Measurements from ENCODE around the gene DUSP21. TPM values are rescaled to one million over a fixed set of nuclear protein-coding genes. Genes with fewer than 3 reads are reported as not detected.
"Not testable (repeated sequence)": the region's sequence is repeated elsewhere in the genome, so short reads cannot be mapped to it uniquely, and the experiment has no call there.

DUSP21 gene
- not detected for total RNA-seq

GRCh38 chrX:44843753-44844152 is at the start of gene DUSP21:
Gene DUSP21 (plus strand): TSS chrX:44844021. CDS start chrX:44844133, 112 bp downstream.
- H3K36me3 Mint-ChIP-seq: no peaks in the 10 kb centered on the region
- H3K4me3 Mint-ChIP-seq: no peak within 1 kb of the TSS
- no peak within 1 kb of the TSS for H3K27ac Mint-ChIP-seq
- no peaks in the 10 kb centered on the region for H3K9me3 Mint-ChIP-seq
- H3K27me3 Mint-ChIP-seq: no peaks in the 10 kb centered on the region
- ATAC-seq: no peak
- no peak for DNase-seq (ENCODE audit: low spot score)
- H3K4me1 Mint-ChIP-seq (ENCODE audit: low read depth in 2 of 2): no peaks in the 10 kb centered on the region

GRCh38 chrX:44795945-44796450 is 47.8 kb upstream of the DUSP21 start:
- H3K36me3 Mint-ChIP-seq: no peaks in the 10 kb centered on the region
- H3K27ac Mint-ChIP-seq: no peak overlapping the region
- H3K4me1 Mint-ChIP-seq (ENCODE audit: low read depth in 2 of 2): peaks cover 0 to 4% of the 10 kb centered on the region in 2 donors
- no peak overlapping the region for H3K4me3 Mint-ChIP-seq
- no peak for DNase-seq (ENCODE audit: low spot score)
- peaks cover 0 to 6% of the 10 kb centered on the region in 2 donors for H3K27me3 Mint-ChIP-seq
- no peak for ATAC-seq
- no peaks in the 10 kb centered on the region for H3K9me3 Mint-ChIP-seq

GRCh38 chrX:44802613-44803012 is 41.2 kb upstream of the DUSP21 start:
- ATAC-seq (no peak), DNase-seq (ENCODE audit: low spot score) (no peak)
- Mint-ChIP-seq H3K36me3 (no peaks in the 10 kb centered on the region), H3K9me3 (no peaks in the 10 kb centered on the region), H3K27me3 (no peaks in the 10 kb centered on the region), H3K4me1 (ENCODE audit: low read depth in 2 of 2) (no peaks in the 10 kb centered on the region), H3K4me3 (no peak overlapping the region), H3K27ac (no peak overlapping the region)

GRCh38 chrX:44815681-44816080 is 28.1 kb upstream of the DUSP21 start:
- Mint-ChIP-seq H3K9me3 (no peaks in the 10 kb centered on the region), H3K4me1 (ENCODE audit: low read depth in 2 of 2) (no peaks in the 10 kb centered on the region)

GRCh38 chrX:44816367-44816766 is 27.5 kb upstream of the DUSP21 start:
- no peak for ATAC-seq
- no peak for DNase-seq (ENCODE audit: low spot score)
- Mint-ChIP-seq H3K9me3 (no peaks in the 10 kb centered on the region), H3K36me3 (no peaks in the 10 kb centered on the region), H3K27ac (no peak overlapping the region), H3K4me1 (ENCODE audit: low read depth in 2 of 2) (no peaks in the 10 kb centered on the region), H3K4me3 (no peak overlapping the region), H3K27me3 (peaks cover 0 to 7% of the 10 kb centered on the region in 2 donors)

More at GRCh38 chrX:44815681-44816080, 28.1 kb upstream of the DUSP21 start:
- Mint-ChIP-seq H3K4me3 (no peak overlapping the region), H3K36me3 (no peaks in the 10 kb centered on the region), H3K27me3 (peaks cover 0 to 7% of the 10 kb centered on the region in 2 donors), H3K27ac (no peak overlapping the region)
- ATAC-seq (no peak), DNase-seq (ENCODE audit: low spot score) (no peak)

GRCh38 chrX:44817029-44817428 is 26.8 kb upstream of the DUSP21 start:
- Mint-ChIP-seq H3K36me3 (no peaks in the 10 kb centered on the region), H3K27me3 (peaks cover 0 to 9% of the 10 kb centered on the region in 2 donors), H3K9me3 (no peaks in the 10 kb centered on the region), H3K4me1 (ENCODE audit: low read depth in 2 of 2) (no peaks in the 10 kb centered on the region), H3K27ac (no peak overlapping the region), H3K4me3 (no peak overlapping the region)
- DNase-seq (ENCODE audit: low spot score): no peak
- ATAC-seq: peak in 1 of 2 donors; percentile 24

GRCh38 chrX:44822601-44823000 is 21.2 kb upstream of the DUSP21 start:
- H3K4me3 Mint-ChIP-seq: no peak overlapping the region
- H3K36me3 Mint-ChIP-seq: no peaks in the 10 kb centered on the region
- ATAC-seq: no peak
- no peak overlapping the region for H3K27ac Mint-ChIP-seq
- no peaks in the 10 kb centered on the region for H3K9me3 Mint-ChIP-seq
- no peak for DNase-seq (ENCODE audit: low spot score)
- peaks cover 0 to 5% of the 10 kb centered on the region in 2 donors for H3K27me3 Mint-ChIP-seq
- no peaks in the 10 kb centered on the region for H3K4me1 Mint-ChIP-seq (ENCODE audit: low read depth in 2 of 2)

- H3K36me3 Mint-ChIP-seq; H3K27me3 Mint-ChIP-seq; ATAC-seq; H3K4me3 Mint-ChIP-seq; H3K9me3 Mint-ChIP-seq; H3K27ac Mint-ChIP-seq; H3K4me1 Mint-ChIP-seq (ENCODE audit: low read depth in 2 of 2); DNase-seq (ENCODE audit: low spot score): not testable (repeated sequence)
Observed at GRCh38 chrX:44823193-44823592, 20.6 kb upstream of the DUSP21 start.

GRCh38 chrX:44828008-44828605 is 15.7 kb upstream of the DUSP21 start:
- DNase-seq (ENCODE audit: low spot score) (no peak), ATAC-seq (no peak)
- H3K27ac Mint-ChIP-seq: no peak overlapping the region
- no peaks in the 10 kb centered on the region for H3K36me3 Mint-ChIP-seq
- H3K27me3 Mint-ChIP-seq: no peaks in the 10 kb centered on the region
- H3K4me1 Mint-ChIP-seq (ENCODE audit: low read depth in 2 of 2): no peaks in the 10 kb centered on the region
- H3K9me3 Mint-ChIP-seq: no peaks in the 10 kb centered on the region
- H3K4me3 Mint-ChIP-seq: no peak overlapping the region

- H3K27ac Mint-ChIP-seq: no peak overlapping the region
- DNase-seq (ENCODE audit: low spot score): no peak
- H3K36me3 Mint-ChIP-seq: no peaks in the 10 kb centered on the region
- no peaks in the 10 kb centered on the region for H3K27me3 Mint-ChIP-seq
- ATAC-seq: no peak
- no peak overlapping the region for H3K4me3 Mint-ChIP-seq
- no peaks in the 10 kb centered on the region for H3K4me1 Mint-ChIP-seq (ENCODE audit: low read depth in 2 of 2)
- no peaks in the 10 kb centered on the region for H3K9me3 Mint-ChIP-seq
Observed at GRCh38 chrX:44829832-44830231, 14.0 kb upstream of the DUSP21 start.

GRCh38 chrX:44842550-44843317 is 1.1 kb upstream of the DUSP21 start:
- no peak overlapping the region for H3K4me3 Mint-ChIP-seq
- no peaks in the 10 kb centered on the region for H3K36me3 Mint-ChIP-seq
- no peak for ATAC-seq
- peaks cover 0 to 3% of the 10 kb centered on the region in 2 donors for H3K27me3 Mint-ChIP-seq
- DNase-seq (ENCODE audit: low spot score): no peak
- no peaks in the 10 kb centered on the region for H3K9me3 Mint-ChIP-seq
- no peaks in the 10 kb centered on the region for H3K4me1 Mint-ChIP-seq (ENCODE audit: low read depth in 2 of 2)
- H3K27ac Mint-ChIP-seq: no peak overlapping the region

GRCh38 chrX:44843318-44843702 is 511 bp upstream of the DUSP21 start:
- Mint-ChIP-seq H3K27me3 (no peaks in the 10 kb centered on the region), H3K9me3 (no peaks in the 10 kb centered on the region), H3K36me3 (no peaks in the 10 kb centered on the region), H3K4me1 (ENCODE audit: low read depth in 2 of 2) (no peaks in the 10 kb centered on the region), H3K4me3 (no peak overlapping the region), H3K27ac (no peak overlapping the region)
- ATAC-seq (no peak), DNase-seq (ENCODE audit: low spot score) (no peak)

- no peak overlapping the region for H3K4me3 Mint-ChIP-seq
- H3K27ac Mint-ChIP-seq: no peak overlapping the region
- no peaks in the 10 kb centered on the region for H3K36me3 Mint-ChIP-seq
- no peak for DNase-seq (ENCODE audit: low spot score)
- ATAC-seq: no peak
- no peaks in the 10 kb centered on the region for H3K4me1 Mint-ChIP-seq (ENCODE audit: low read depth in 2 of 2)
- H3K9me3 Mint-ChIP-seq: no peaks in the 10 kb centered on the region
- H3K27me3 Mint-ChIP-seq: no peaks in the 10 kb centered on the region
Observed at GRCh38 chrX:44844204-44844603, 383 bp downstream of the DUSP21 start.

- not testable (repeated sequence) for H3K4me3 Mint-ChIP-seq; H3K36me3 Mint-ChIP-seq; H3K27me3 Mint-ChIP-seq; ATAC-seq; DNase-seq (ENCODE audit: low spot score); H3K27ac Mint-ChIP-seq; H3K4me1 Mint-ChIP-seq (ENCODE audit: low read depth in 2 of 2); H3K9me3 Mint-ChIP-seq
Observed at GRCh38 chrX:44850891-44851290, 7.1 kb downstream of the DUSP21 start.
